Measurements from ENCODE around the gene NPR2.
A peak's percentile ranks its signal among the peaks of the same experiment; 100 is the strongest.

NPR2 gene

DNA sequence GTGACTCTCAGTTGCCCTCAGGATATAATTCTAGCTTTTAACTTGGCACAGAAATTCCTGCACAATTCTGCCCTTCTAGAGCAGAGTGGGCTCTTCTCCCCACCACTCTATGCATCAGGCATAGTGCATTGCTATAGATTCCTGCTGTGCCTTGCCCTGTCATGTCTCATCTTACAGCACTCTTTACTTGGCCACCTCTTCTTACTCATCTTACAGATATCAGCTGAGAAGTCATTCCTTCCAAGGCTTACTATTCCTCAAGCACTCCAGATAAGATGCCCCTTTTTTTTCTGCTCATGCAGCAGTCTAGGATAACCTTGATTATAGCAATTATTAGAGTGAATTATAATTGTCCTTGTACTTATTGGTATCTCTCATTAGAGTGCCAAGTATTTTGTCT is 31.5 kb downstream of the NPR2 start:
- Histone ChIP-seq H3K27ac (ENCODE audit: low read length) (no peak overlapping the region), H3K79me2 (ENCODE audit: low read length) (no peaks in the 10 kb centered on the region), H3K4me3 (ENCODE audit: low read length) (no peak overlapping the region), H3K9me3 (ENCODE audit: insufficient read depth, low read length) (no peaks in the 10 kb centered on the region), H3K4me2 (ENCODE audit: low read length) (no peak overlapping the region), H2AFZ (ENCODE audit: low read depth, low read length) (no peak overlapping the region), H3K36me3 (replicated peaks; ENCODE audit: low read depth, low read length) (no peaks in the 10 kb centered on the region), H3K27me3 (ENCODE audit: low read depth, low read length) (peaks cover 5% of the 10 kb centered on the region; the same call in 1 of the 2 replicates), H4K20me1 (ENCODE audit: insufficient read depth, low read length) (no peaks in the 10 kb centered on the region), H3K4me1 (ENCODE audit: low read length) (peaks cover 13% of the 10 kb centered on the region), H3K9ac (ENCODE audit: low read length) (no peak overlapping the region)
- no peak for TF ChIP-seq CTCF (IDR thresholded peaks at IDR 0.05; ENCODE audit: low read depth, low read length)
- TF ChIP-seq EZH2phosphoT487 (IDR thresholded peaks at IDR 0.05; ENCODE audit: low read depth), result no peak

- TF ChIP-seq EZH2phosphoT487 (IDR thresholded peaks at IDR 0.05; ENCODE audit: low read depth) (no peak), CTCF (IDR thresholded peaks at IDR 0.05; ENCODE audit: low read depth, low read length) (peak; percentile 92)
- Histone ChIP-seq H3K9ac (ENCODE audit: low read length) (no peak overlapping the region), H3K4me1 (ENCODE audit: low read length) (peaks cover 24% of the 10 kb centered on the region), H3K36me3 (replicated peaks; ENCODE audit: low read depth, low read length) (no peaks in the 10 kb centered on the region), H3K4me3 (ENCODE audit: low read length) (peak overlapping the region; percentile 37), H4K20me1 (ENCODE audit: insufficient read depth, low read length) (no peaks in the 10 kb centered on the region), H3K27me3 (ENCODE audit: low read depth, low read length) (peaks cover 5% of the 10 kb centered on the region; the same call in 1 of the 2 replicates), H3K4me2 (ENCODE audit: low read length) (peak overlapping the region; percentile 74), H3K27ac (ENCODE audit: low read length) (no peak overlapping the region), H2AFZ (ENCODE audit: low read depth, low read length) (peak overlapping the region; percentile 79), H3K9me3 (ENCODE audit: insufficient read depth, low read length) (no peaks in the 10 kb centered on the region), H3K79me2 (ENCODE audit: low read length) (0 out of 2 replicates have a peak, but pooled peaks cover 3% of the 10 kb centered on the region)
These were observed 34.8 kb downstream of the NPR2 start for GRCh38 chr9:35826071-35826701.

DNA sequence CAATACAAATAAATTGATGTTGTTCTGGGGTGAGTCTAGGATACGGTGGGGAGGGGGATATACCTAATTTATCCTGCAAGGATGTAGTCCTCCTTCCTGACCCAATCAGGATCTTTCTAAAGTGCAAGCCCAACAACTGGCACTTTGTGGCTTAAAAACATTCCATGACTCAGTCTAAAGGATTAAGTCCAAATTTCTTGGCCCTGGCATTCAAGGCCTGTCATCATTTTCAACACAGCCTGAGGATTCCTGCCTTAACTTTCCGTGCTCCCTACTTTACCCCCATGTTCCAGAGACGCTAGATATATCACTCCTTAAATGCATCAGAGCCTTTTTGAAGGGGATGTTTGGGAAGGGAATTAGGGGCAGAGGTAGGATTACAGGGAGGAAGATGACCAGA is 36.1 kb downstream of the NPR2 start:
- Histone ChIP-seq H3K4me1 (ENCODE audit: low read length) (peaks cover 25% of the 10 kb centered on the region), H3K9me3 (ENCODE audit: insufficient read depth, low read length) (no peaks in the 10 kb centered on the region), H4K20me1 (ENCODE audit: insufficient read depth, low read length) (no peaks in the 10 kb centered on the region), H3K4me3 (ENCODE audit: low read length) (no peak overlapping the region), H3K79me2 (ENCODE audit: low read length) (0 out of 2 replicates have a peak, but pooled peaks cover 3% of the 10 kb centered on the region), H3K9ac (ENCODE audit: low read length) (no peak overlapping the region), H3K27me3 (ENCODE audit: low read depth, low read length) (peaks cover 5% of the 10 kb centered on the region; the same call in 1 of the 2 replicates), H3K27ac (ENCODE audit: low read length) (no peak overlapping the region), H3K4me2 (ENCODE audit: low read length) (no peak overlapping the region), H3K36me3 (replicated peaks; ENCODE audit: low read depth, low read length) (no peaks in the 10 kb centered on the region), H2AFZ (ENCODE audit: low read depth, low read length) (no peak overlapping the region)
- no peak for TF ChIP-seq EZH2phosphoT487 (IDR thresholded peaks at IDR 0.05; ENCODE audit: low read depth)
- TF ChIP-seq CTCF (IDR thresholded peaks at IDR 0.05; ENCODE audit: low read depth, low read length), result no peak

DNA sequence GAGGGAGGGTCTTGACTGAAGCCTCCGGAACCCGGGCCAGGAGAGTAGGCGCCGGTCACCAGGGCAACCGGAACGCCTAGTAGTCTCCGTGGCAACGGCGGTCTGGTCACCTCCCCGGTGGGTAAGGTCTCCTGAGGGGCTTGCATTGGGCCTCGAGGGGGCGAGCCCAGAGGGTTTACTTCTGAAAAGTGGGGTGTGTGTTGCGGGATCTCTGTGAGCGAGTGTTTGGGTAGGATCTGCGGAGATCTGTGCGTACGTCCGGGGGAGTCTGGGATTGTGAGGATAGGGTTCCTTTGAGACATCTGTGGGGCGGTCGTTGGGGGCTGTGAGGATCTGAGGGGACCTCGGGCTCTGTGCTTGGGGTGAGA is 37.3 kb downstream of the NPR2 start, which contains the start of gene FAM221B:
FAM221B (minus strand) TSS at position 17 of the 368 bp plus-strand sequence. CDS start 2,571 bp downstream, outside the sequence.
- Histone ChIP-seq H3K4me3 (ENCODE audit: low read length) (peak within 1 kb of the TSS; percentile 99), H3K79me2 (ENCODE audit: low read length) (0 out of 2 replicates have a peak, but pooled peaks cover 3% of the 10 kb centered on the region), H4K20me1 (ENCODE audit: insufficient read depth, low read length) (no peaks in the 10 kb centered on the region), H3K36me3 (replicated peaks; ENCODE audit: low read depth, low read length) (no peaks in the 10 kb centered on the region), H3K4me1 (ENCODE audit: low read length) (peaks cover 37% of the 10 kb centered on the region), H3K27ac (ENCODE audit: low read length) (no peak within 1 kb of the TSS), H3K9me3 (ENCODE audit: insufficient read depth, low read length) (no peaks in the 10 kb centered on the region), H3K27me3 (ENCODE audit: low read depth, low read length) (peaks cover 5% of the 10 kb centered on the region; the same call in 1 of the 2 replicates), H3K9ac (ENCODE audit: low read length) (peak within 1 kb of the TSS; percentile 82), H3K4me2 (ENCODE audit: low read length) (peak within 1 kb of the TSS; percentile 100), H2AFZ (ENCODE audit: low read depth, low read length) (peak within 1 kb of the TSS; percentile 100)
- TF ChIP-seq CTCF (IDR thresholded peaks at IDR 0.05; ENCODE audit: low read depth, low read length) (no peak), EZH2phosphoT487 (IDR thresholded peaks at IDR 0.05; ENCODE audit: low read depth) (no peak)

All from OCI-LY3 (cell line).